ENCODE results near the gene THAP7.

- TF ChIP-seq CTCF (IDR thresholded peaks at IDR 0.05): no peak
- no peak for TF ChIP-seq POLR2A (IDR thresholded peaks at IDR 0.05)
- no peak for TF ChIP-seq POLR2AphosphoS5 (IDR thresholded peaks at IDR 0.05)
Observed at GRCh38 chr22:20977019-20977418, 24.9 kb downstream of the THAP7 start.
